GM12878 (cell line): Measurements from ENCODE around the gene SRSF8. TPM values are rescaled to one million over a fixed set of nuclear protein-coding genes. Genes with fewer than 3 reads are reported as not detected.

ENCODE experiments used
- ATAC-seq: fragments of 200-7000 bp; cut with Tn5 transposase; 3 replicates; pipeline ENCODE4 v1.9.1; 2020; ENCODE audit warnings: mild to moderate bottlenecking, moderate library complexity
- BruUV-seq: library from RNA; stranded (reverse); fragments of 400-500 nt; replicated peaks from 2 replicates; lab custom pipeline; 2021; lab: Mats Ljungman, UMichigan
- CTCF ChIA-PET: fragments of 300-600 bp; sonication (Branson Sonifier 250); formaldehyde crosslinking; extraction: SDS; loops from one replicate; lab custom pipeline; 2021; ENCODE audit warnings: inconsistent platforms; lab: Yijun Ruan, JAX
- POLR2A ChIA-PET: fragments of 350-600 bp; formaldehyde crosslinking; extraction: SDS; loops from one replicate; lab custom pipeline; 2021; ENCODE audit warnings: inconsistent platforms; lab: Charles Lee
- RAD21 ChIA-PET: fragments of 300-600 bp; sonication (Branson Sonifier 250); formaldehyde crosslinking; loops from one replicate; lab custom pipeline; 2023; ENCODE audit warnings: antibody characterized with exemption; ENCODE audit not compliant: unreplicated experiment; lab: Charles Lee
- SMC1A ChIA-PET: fragments of 300-600 bp; sonication (Branson Sonifier 250); formaldehyde crosslinking; loops from one replicate; lab custom pipeline; 2023; ENCODE audit not compliant: unreplicated experiment, uncharacterized antibody; lab: Charles Lee
- DNase-seq: peaks from one replicate; pipeline ENCODE4 v3.0.0-alpha.2; 2011; ENCODE audit warnings: low read depth, low spot score
- FAIRE-seq: peaks from 3 replicates; lab custom pipeline; 2011; peaks lifted over from hg19 to GRCh38; lab: Jason Lieb, UNC
- H2AFZ ChIP-seq: 2 replicates; pipeline ENCODE4 v1.6.0; 2011; ENCODE audit warnings: low read depth, low read length, control low read depth; ENCODE audit not compliant: control insufficient read depth
- H3K27ac ChIP-seq: 2 replicates; pipeline ENCODE4 v1.5.1; 2011; ENCODE audit warnings: control low read depth; ENCODE audit not compliant: control insufficient read depth, insufficient read depth
- H3K27me3 ChIP-seq, 2 experiments: replicated peaks in 1 of 2; 2 replicates each; pipeline versions ENCODE4 v1.6.0 to v1.6.1; 2011; ENCODE audit warnings: low read length in 1 of 2; ENCODE audit not compliant: control insufficient read depth in 2 of 2, insufficient read depth in 2 of 2
- H3K36me3 ChIP-seq, 2 experiments: 2 replicates each; pipeline ENCODE4 v1.5.1; 2011; ENCODE audit warnings: low read length in 1 of 2; ENCODE audit not compliant: control insufficient read depth in 2 of 2, insufficient read depth in 2 of 2
- H3K4me1 ChIP-seq: 2 replicates; pipeline ENCODE4 v1.6.1; 2011; ENCODE audit warnings: mild to moderate bottlenecking, low read length, moderate library complexity, mixed read lengths; ENCODE audit not compliant: control insufficient read depth, insufficient read depth
- H3K4me2 ChIP-seq: 2 replicates; pipeline ENCODE4 v1.6.0; 2011; ENCODE audit warnings: control low read depth; ENCODE audit not compliant: control insufficient read depth, insufficient read depth
- H3K4me3 ChIP-seq: fragments of 200-600 bp; sonication (generic); 2 replicates; pipeline ENCODE4 v1.5.1; 2016
- H3K79me2 ChIP-seq: 2 replicates; pipeline ENCODE4 v1.6.0; 2011; ENCODE audit warnings: low read length; ENCODE audit not compliant: control insufficient read depth, insufficient read depth
- H3K9ac ChIP-seq: 2 replicates; pipeline ENCODE4 v1.8.0; 2011; ENCODE audit warnings: low read length, control low read depth, mixed read lengths; ENCODE audit not compliant: control insufficient read depth, insufficient read depth
- H3K9me3 ChIP-seq: replicated peaks from 3 replicates; pipeline ENCODE4 v1.5.1; 2011; ENCODE audit warnings: mild to moderate bottlenecking, low read length; ENCODE audit not compliant: control insufficient read depth, insufficient read depth
- H4K20me1 ChIP-seq: 2 replicates; pipeline ENCODE4 v1.6.0; 2011; ENCODE audit not compliant: control insufficient read depth, insufficient read depth
- CREB1 ChIP-seq: IDR thresholded peaks from 2 replicates; pipeline ENCODE4 v1.6.1; 2012; ENCODE audit warnings: low read depth, mild to moderate bottlenecking, inconsistent platforms
- IRF4 ChIP-seq: IDR thresholded peaks from 2 replicates; pipeline ENCODE4 v1.6.1; 2011; ENCODE audit warnings: low read depth, low read length
- JUND ChIP-seq: IDR thresholded peaks from 2 replicates; pipeline ENCODE4 v1.6.1; 2012; ENCODE audit warnings: low read depth, mild to moderate bottlenecking, low read length, improper control_type of control experiment, moderate library complexity
- MTA3 ChIP-seq: IDR thresholded peaks from 2 replicates; pipeline ENCODE4 v1.6.1; 2012; ENCODE audit warnings: low read length, inconsistent platforms, borderline replicate concordance
- NR2F1 ChIP-seq: fragments of 450-650 bp; conservative IDR thresholded peaks from 2 replicates; pipeline ENCODE4 v1.6.1; 2017; ENCODE audit warnings: mild to moderate bottlenecking
- PAX5 ChIP-seq: IDR thresholded peaks from 2 replicates; pipeline ENCODE4 v1.6.1; 2011; ENCODE audit warnings: low read depth, low read length, borderline replicate concordance
- PAX8 ChIP-seq: fragments of 450-650 bp; IDR thresholded peaks from 2 replicates; pipeline ENCODE4 v1.6.1; 2017; ENCODE audit warnings: mild to moderate bottlenecking, moderate library complexity
- RFX5 ChIP-seq: IDR thresholded peaks from 2 replicates; pipeline ENCODE4 v1.6.1; 2011; ENCODE audit warnings: low read depth, low read length, improper control_type of control experiment
- SMAD5 ChIP-seq: IDR thresholded peaks from 2 replicates; pipeline ENCODE4 v1.6.1; 2016; ENCODE audit warnings: antibody characterized with exemption, low read depth
- STAT3 ChIP-seq: IDR thresholded peaks from 2 replicates; pipeline ENCODE4 v1.6.1; 2011; ENCODE audit warnings: low read depth, low read length, improper control_type of control experiment
- SUPT20H ChIP-seq: IDR thresholded peaks from 2 replicates; pipeline ENCODE4 v1.6.1; 2011; ENCODE audit warnings: low read depth, mild to moderate bottlenecking, low read length, moderate library complexity, borderline replicate concordance; ENCODE audit not compliant: control insufficient read depth
- TCF12 ChIP-seq: IDR thresholded peaks from 2 replicates; pipeline ENCODE4 v1.6.1; 2011; ENCODE audit warnings: low read depth, mild to moderate bottlenecking, low read length
- YY1 ChIP-seq: IDR thresholded peaks from 2 replicates; pipeline ENCODE4 v1.6.1; 2011; ENCODE audit warnings: low read depth, mild to moderate bottlenecking, low read length
- ZNF217 ChIP-seq: fragments of 450-650 bp; IDR thresholded peaks from 2 replicates; pipeline ENCODE4 v1.6.1; 2017; ENCODE audit warnings: antibody characterized with exemption, mild to moderate bottlenecking
- WGBS: methylation state at CpG from one replicate; pipeline ENCODE4 v1.1.6; 2016; ENCODE audit warnings: low lambda C conversion rate; ENCODE audit not compliant: insufficient replicate concordance, insufficient coverage; ENCODE audit errors: missing lambda C conversion rate; 5-methylcytosine and 5-hydroxymethylcytosine counted together
- in situ Hi-C: fragments of 300-500 bp; cut with MboI; formaldehyde crosslinking; loops from 9 replicates; pipeline ENCODE4 v1.14.3; 2018; ENCODE audit warnings: mixed read lengths
- intact Hi-C: fragments of 100-400 bp; cut with micrococcal nuclease; formaldehyde crosslinking; loops from one replicate; pipeline ENCODE4 v1.14.2; 2022; ENCODE audit not compliant: unreplicated experiment
- polyA plus RNA-seq, 11 experiments: library from polyadenylated mRNA; depleted of rRNA in 4 of 11; unstranded in 6 of 11; stranded (reverse) in 5 of 11; fragments of >200 nt; fragmentation: Nextera tagmentation in 4 of 11; fragmentation: Illumina TruSeq in 1 of 11; extraction: Ambion mirVana in 4 of 11; extraction: Trizol in 1 of 11; gene quantifications; 1 replicate in 1 of 11; 2 replicates in 10 of 11; pipeline versions ENCODE4 v1.2.1 to v1.2.3, GENCODE V29; 2011 to 2016; ENCODE audit warnings: inconsistent platforms in 2 of 11, missing spikeins in 2 of 11, low read depth in 1 of 11
- total RNA-seq, 4 experiments: library from RNA; depleted of rRNA in 3 of 4; stranded (reverse); fragments of >200 nt in 3 of 4; fragmentation: Illumina TruSeq in 1 of 4; extraction: Trizol in 1 of 4; gene quantifications; 2 replicates each; pipeline versions ENCODE4 v1.2.1 to v1.2.3, GENCODE V29; 2013 to 2021
- TF ChIP-seq, protein P1 (sequence below): IDR thresholded peaks from 2 replicates; pipeline ENCODE4 v1.6.1; 2012; ENCODE audit warnings: low read depth, low read length, improper control_type of control experiment
- TF ChIP-seq, protein P2 (sequence below): IDR thresholded peaks from 2 replicates; pipeline ENCODE4 v1.6.1; 2012; ENCODE audit warnings: improper control_type of control experiment, low read depth, low read length; ENCODE audit not compliant: insufficient replicate concordance
- TF ChIP-seq, protein P3 (sequence below): fragments of 450-650 bp; IDR thresholded peaks from 2 replicates; pipeline ENCODE4 v1.6.1; 2016; ENCODE audit warnings: mild to moderate bottlenecking

SRSF8 gene
- total and polyA plus RNA-seq, 10 of the 15 experiments (the other 5 are each of a cell fraction or from before 2014, with no cell fraction given), result 14.2 to 43.1 (median 27.1) TPM

DNA sequence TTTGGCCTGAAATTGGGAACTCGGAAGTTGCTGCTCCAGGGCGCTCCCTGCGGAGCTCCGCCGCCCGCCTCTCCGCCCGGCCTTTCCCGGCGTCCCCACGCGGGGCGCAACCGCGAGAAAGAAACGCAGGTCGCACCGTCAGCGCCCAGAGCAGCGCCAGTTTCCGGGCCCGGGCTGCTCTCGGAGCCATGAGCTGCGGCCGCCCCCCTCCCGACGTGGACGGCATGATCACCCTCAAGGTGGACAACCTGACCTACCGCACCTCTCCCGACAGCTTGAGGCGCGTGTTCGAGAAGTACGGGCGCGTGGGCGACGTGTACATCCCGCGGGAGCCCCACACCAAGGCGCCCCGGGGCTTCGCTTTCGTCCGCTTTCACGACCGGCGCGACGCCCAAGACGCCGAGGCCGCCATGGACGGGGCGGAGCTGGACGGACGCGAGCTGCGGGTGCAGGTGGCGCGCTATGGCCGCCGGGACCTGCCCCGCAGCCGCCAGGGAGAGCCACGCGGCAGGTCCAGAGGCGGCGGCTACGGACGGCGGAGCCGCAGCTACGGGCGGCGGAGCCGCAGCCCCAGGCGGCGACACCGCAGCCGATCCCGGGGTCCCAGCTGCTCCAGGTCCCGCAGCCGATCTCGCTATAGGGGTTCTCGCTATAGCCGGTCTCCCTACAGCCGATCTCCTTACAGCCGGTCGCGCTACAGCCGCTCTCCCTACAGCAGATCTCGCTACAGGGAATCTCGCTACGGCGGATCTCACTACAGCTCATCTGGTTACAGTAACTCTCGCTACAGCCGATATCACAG, 521 bp downstream of the SRSF8 start:
- Histone ChIP-seq H3K27me3 (no peaks in the 10 kb centered on the region), H3K9me3 (no peaks in the 10 kb centered on the region), H3K79me2 (peaks cover 28% of the 10 kb centered on the region), H3K27ac (peak overlapping the region; percentile 75), H3K4me2 (peak overlapping the region; percentile 64), H3K36me3 (0 out of 4 replicates have a peak, but pooled peaks cover 0 to 4% of the 10 kb centered on the region in 2 experiments), H4K20me1 (no peaks in the 10 kb centered on the region), H3K4me3 (peak overlapping the region; percentile 99), H2AFZ (peak overlapping the region; percentile 87), H3K9ac (peak overlapping the region; percentile 81), H3K4me1 (0 out of 2 replicates have a peak, but pooled peaks cover 3% of the 10 kb centered on the region)
- ATAC-seq (peak; percentile 80), DNase-seq (no peak), FAIRE-seq (no peak)
- BruUV-seq, result no TSS peak
- ChIA-PET RAD21 (interaction anchor here (0.7 to 11.8 kb wide), 14 partner anchors 8 to 648 kb away, joined by 3 to 244 read pairs (median 10); partner anchors contain the start of genes CWC15, ENDOD1, KDM4D and SESN3), SMC1A (interaction anchor here (0.6 to 14.9 kb wide), 14 partner anchors 11 to 723 kb away, joined by 3 to 315 read pairs (median 6); partner anchors contain the start of genes CEP57, CWC15, ENDOD1 and KDM4D), POLR2A (interaction anchor here (0.6 to 11.1 kb wide), 18 partner anchors 11 to 723 kb away, joined by 3 to 139 read pairs (median 5); partner anchors contain the start of genes CEP57, CWC15, ENDOD1 and FAM76B), CTCF (interaction anchor here (0.6 to 14.4 kb wide), 17 partner anchors 9 to 1309 kb away, joined by 3 to 459 read pairs (median 5); partner anchors contain the start of genes CEP57, ENDOD1, MAML2 and SESN3)
- 1% methylated on average over 70 of the region's 98 CpGs for WGBS
- intact Hi-C loops, result loop anchor here (5.0 to 10.0 kb wide), 3 partner anchors 90 to 695 kb away; no protein-coding TSS in a partner anchor
- in situ Hi-C loops, result no loop called here
- TF ChIP-seq SMAD5, result peak; percentile 34; the same call in 1 of the 2 replicates
- TF ChIP-seq PAX5, result no peak
- no peak for TF ChIP-seq IRF4
- no peak for TF ChIP-seq ZNF217
- no peak for TF ChIP-seq STAT3
- TF ChIP-seq, protein P1, sequence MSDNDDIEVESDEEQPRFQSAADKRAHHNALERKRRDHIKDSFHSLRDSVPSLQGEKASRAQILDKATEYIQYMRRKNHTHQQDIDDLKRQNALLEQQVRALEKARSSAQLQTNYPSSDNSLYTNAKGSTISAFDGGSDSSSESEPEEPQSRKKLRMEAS, result peak; percentile 28; the same call in 1 of the 2 replicates
- TF ChIP-seq PAX8, result no peak
- TF ChIP-seq, protein P2, sequence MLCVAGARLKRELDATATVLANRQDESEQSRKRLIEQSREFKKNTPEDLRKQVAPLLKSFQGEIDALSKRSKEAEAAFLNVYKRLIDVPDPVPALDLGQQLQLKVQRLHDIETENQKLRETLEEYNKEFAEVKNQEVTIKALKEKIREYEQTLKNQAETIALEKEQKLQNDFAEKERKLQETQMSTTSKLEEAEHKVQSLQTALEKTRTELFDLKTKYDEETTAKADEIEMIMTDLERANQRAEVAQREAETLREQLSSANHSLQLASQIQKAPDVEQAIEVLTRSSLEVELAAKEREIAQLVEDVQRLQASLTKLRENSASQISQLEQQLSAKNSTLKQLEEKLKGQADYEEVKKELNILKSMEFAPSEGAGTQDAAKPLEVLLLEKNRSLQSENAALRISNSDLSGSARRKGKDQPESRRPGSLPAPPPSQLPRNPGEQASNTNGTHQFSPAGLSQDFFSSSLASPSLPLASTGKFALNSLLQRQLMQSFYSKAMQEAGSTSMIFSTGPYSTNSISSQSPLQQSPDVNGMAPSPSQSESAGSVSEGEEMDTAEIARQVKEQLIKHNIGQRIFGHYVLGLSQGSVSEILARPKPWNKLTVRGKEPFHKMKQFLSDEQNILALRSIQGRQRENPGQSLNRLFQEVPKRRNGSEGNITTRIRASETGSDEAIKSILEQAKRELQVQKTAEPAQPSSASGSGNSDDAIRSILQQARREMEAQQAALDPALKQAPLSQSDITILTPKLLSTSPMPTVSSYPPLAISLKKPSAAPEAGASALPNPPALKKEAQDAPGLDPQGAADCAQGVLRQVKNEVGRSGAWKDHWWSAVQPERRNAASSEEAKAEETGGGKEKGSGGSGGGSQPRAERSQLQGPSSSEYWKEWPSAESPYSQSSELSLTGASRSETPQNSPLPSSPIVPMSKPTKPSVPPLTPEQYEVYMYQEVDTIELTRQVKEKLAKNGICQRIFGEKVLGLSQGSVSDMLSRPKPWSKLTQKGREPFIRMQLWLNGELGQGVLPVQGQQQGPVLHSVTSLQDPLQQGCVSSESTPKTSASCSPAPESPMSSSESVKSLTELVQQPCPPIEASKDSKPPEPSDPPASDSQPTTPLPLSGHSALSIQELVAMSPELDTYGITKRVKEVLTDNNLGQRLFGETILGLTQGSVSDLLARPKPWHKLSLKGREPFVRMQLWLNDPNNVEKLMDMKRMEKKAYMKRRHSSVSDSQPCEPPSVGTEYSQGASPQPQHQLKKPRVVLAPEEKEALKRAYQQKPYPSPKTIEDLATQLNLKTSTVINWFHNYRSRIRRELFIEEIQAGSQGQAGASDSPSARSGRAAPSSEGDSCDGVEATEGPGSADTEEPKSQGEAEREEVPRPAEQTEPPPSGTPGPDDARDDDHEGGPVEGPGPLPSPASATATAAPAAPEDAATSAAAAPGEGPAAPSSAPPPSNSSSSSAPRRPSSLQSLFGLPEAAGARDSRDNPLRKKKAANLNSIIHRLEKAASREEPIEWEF, result no peak
- TF ChIP-seq JUND, result no peak
- TF ChIP-seq MTA3, result no peak
- peak; percentile 59; the same call in 1 of the 2 replicates for TF ChIP-seq CREB1
- peak; percentile 93 for TF ChIP-seq YY1
- TF ChIP-seq NR2F1, result peak; percentile 33; the same call in 1 of the 2 replicates
- 0 out of 2 replicates have a peak, but pooled peaks have one; percentile 31 for TF ChIP-seq TCF12
- TF ChIP-seq, protein P3, sequence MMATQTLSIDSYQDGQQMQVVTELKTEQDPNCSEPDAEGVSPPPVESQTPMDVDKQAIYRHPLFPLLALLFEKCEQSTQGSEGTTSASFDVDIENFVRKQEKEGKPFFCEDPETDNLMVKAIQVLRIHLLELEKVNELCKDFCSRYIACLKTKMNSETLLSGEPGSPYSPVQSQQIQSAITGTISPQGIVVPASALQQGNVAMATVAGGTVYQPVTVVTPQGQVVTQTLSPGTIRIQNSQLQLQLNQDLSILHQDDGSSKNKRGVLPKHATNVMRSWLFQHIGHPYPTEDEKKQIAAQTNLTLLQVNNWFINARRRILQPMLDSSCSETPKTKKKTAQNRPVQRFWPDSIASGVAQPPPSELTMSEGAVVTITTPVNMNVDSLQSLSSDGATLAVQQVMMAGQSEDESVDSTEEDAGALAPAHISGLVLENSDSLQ, result no peak
- TF ChIP-seq RFX5, result no peak
- TF ChIP-seq SUPT20H, result no peak
